Thyroid gland (tissue), 4 donors: ENCODE results near the gene INTS1. TPM values are rescaled to one million over a fixed set of nuclear protein-coding genes. Genes with fewer than 3 reads are reported as not detected.

Source experiments
- DNase-seq, 2 donors: peaks; one replicate each; pipeline ENCODE4 v3.0.0-alpha.2; 2019
- H3K27ac ChIP-seq, 3 donors: fragments of 200-600 bp; sonication (generic); 1 replicate in 2 of 3; 2 replicates in 1 of 3; pipeline ENCODE4 v1.5.1; 2016 to 2019; ENCODE audit warnings: mild to moderate bottlenecking in 1 of 3, moderate library complexity in 1 of 3
- H3K27me3 ChIP-seq: fragments of 200-600 bp; sonication (generic); one replicate; pipeline ENCODE4 v1.5.1; 2019
- H3K36me3 ChIP-seq, 2 donors: fragments of 200-600 bp; sonication (generic); one replicate each; pipeline ENCODE4 v1.5.1; 2016 to 2019
- H3K4me1 ChIP-seq, 2 donors: fragments of 200-600 bp; sonication (generic); one replicate each; pipeline ENCODE4 v1.5.1; 2017 to 2019
- H3K4me3 ChIP-seq, 3 donors: fragments of 200-600 bp; sonication (generic); replicated peaks in 1 of 3; 1 replicate in 2 of 3; 2 replicates in 1 of 3; pipeline ENCODE4 v1.5.1; 2016; ENCODE audit warnings: mild to moderate bottlenecking in 1 of 3
- H3K9me3 ChIP-seq: fragments of 200-600 bp; sonication (generic); one replicate; pipeline ENCODE4 v1.5.1; 2017
- POLR2A ChIP-seq, 2 donors: fragments of 450-650 bp; IDR thresholded peaks; one replicate each; pipeline ENCODE4 v1.6.1; 2017; ENCODE audit warnings: antibody characterized with exemption in 2 of 2, mild to moderate bottlenecking in 2 of 2, moderate library complexity in 1 of 2
- WGBS, 2 donors: methylation state at CpG; one replicate each; pipeline ENCODE4 v1.1.5; 2017; 5-methylcytosine and 5-hydroxymethylcytosine counted together
- intact Hi-C: fragments of 100-400 bp; cut with DNase I; formaldehyde crosslinking; loops from one replicate; pipeline ENCODE4 v1.15.1; 2023
- total RNA-seq, 4 donors: library from RNA; depleted of rRNA; stranded (reverse); fragments of >200 nt; gene quantifications; one replicate each; pipeline ENCODE4 v1.2.3, GENCODE V29; 2016
- TF ChIP-seq, protein P1 (sequence below), 6 experiments: fragments of 200-600 bp in 3 of 6; fragments of 450-650 bp in 3 of 6; sonication (generic) in 3 of 6; IDR thresholded peaks; one replicate each; pipeline ENCODE4 v1.5.1; 2016 to 2019; ENCODE audit warnings: antibody characterized with exemption in 6 of 6, mild to moderate bottlenecking in 2 of 6, inconsistent platforms in 1 of 6, moderate library complexity in 1 of 6

The INTS1 gene
- total RNA-seq, 4 donors from 2014 or later: 34.5 to 72.3 (median 65.5) TPM

DNA sequence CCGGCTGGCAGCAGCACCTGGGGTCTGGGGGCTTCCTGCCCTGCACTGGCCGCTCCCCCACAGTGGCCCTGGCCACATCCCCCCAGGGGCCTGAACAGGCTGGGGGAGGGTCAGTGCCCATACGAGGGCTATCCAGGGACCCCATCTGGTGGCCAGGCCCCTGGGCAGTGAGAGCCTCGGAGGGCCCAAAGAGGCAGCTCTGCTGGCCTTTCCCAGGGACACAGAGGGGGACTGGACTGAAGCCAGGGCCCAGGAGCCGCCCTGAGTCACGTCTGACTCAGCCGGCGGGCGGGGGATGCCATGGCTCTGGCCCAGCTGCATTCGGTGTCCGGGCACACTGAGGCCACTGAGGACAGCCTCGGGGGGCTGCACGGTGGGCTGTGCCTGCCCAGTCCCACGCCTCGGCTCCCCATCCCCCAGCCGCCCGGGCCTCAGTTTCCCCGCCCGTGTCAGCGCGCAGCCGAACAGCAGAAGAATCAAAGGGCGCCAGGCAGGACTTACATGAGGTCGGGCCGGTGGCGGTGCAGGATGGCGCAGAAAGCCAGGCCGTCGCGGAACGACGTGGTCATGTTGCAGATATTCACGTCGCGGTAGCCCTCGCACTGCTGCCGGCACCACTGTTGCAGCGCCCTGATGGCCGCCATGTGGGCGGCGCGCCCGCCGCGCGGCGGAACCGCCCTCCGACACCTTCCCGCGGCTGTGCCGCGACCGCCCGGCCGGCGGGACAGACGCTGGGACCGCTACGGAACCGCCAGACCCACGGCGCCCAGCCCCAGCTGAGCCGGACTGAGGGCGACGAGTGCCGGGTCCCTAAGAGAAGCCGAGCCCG lies 45.3 kb downstream of the INTS1 start, which contains the start of gene MICALL2:
Gene MICALL2, minus strand, starts transcription at position 788 of the 829 bp plus-strand sequence. Its CDS starts 144 bp downstream, at position 644.
- Histone ChIP-seq H3K27me3 (no peaks in the 10 kb centered on the region), H3K4me1 (peaks cover 24 to 62% of the 10 kb centered on the region in 2 donors), H3K27ac (peak within 1 kb of the TSS; percentile 66 to 80 (median 69)), H3K36me3 (no peaks in the 10 kb centered on the region), H3K4me3 (peak within 1 kb of the TSS; percentile 21 to 91 (median 75)), H3K9me3 (no peaks in the 10 kb centered on the region)
- WGBS, 2 donors: 0% methylated on average over 1 of the region's 69 CpGs; no CpG with 5 or more reads in 1 of the 2 donors
- DNase-seq: peak; percentile 81 to 84
- intact Hi-C loops: no loop called here
- TF ChIP-seq, protein P1, sequence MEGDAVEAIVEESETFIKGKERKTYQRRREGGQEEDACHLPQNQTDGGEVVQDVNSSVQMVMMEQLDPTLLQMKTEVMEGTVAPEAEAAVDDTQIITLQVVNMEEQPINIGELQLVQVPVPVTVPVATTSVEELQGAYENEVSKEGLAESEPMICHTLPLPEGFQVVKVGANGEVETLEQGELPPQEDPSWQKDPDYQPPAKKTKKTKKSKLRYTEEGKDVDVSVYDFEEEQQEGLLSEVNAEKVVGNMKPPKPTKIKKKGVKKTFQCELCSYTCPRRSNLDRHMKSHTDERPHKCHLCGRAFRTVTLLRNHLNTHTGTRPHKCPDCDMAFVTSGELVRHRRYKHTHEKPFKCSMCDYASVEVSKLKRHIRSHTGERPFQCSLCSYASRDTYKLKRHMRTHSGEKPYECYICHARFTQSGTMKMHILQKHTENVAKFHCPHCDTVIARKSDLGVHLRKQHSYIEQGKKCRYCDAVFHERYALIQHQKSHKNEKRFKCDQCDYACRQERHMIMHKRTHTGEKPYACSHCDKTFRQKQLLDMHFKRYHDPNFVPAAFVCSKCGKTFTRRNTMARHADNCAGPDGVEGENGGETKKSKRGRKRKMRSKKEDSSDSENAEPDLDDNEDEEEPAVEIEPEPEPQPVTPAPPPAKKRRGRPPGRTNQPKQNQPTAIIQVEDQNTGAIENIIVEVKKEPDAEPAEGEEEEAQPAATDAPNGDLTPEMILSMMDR (IDR thresholded peaks at IDR 0.05): no peak
- peak in 1 of 2 donors; percentile 84 for TF ChIP-seq POLR2A (IDR thresholded peaks at IDR 0.05)

DNA sequence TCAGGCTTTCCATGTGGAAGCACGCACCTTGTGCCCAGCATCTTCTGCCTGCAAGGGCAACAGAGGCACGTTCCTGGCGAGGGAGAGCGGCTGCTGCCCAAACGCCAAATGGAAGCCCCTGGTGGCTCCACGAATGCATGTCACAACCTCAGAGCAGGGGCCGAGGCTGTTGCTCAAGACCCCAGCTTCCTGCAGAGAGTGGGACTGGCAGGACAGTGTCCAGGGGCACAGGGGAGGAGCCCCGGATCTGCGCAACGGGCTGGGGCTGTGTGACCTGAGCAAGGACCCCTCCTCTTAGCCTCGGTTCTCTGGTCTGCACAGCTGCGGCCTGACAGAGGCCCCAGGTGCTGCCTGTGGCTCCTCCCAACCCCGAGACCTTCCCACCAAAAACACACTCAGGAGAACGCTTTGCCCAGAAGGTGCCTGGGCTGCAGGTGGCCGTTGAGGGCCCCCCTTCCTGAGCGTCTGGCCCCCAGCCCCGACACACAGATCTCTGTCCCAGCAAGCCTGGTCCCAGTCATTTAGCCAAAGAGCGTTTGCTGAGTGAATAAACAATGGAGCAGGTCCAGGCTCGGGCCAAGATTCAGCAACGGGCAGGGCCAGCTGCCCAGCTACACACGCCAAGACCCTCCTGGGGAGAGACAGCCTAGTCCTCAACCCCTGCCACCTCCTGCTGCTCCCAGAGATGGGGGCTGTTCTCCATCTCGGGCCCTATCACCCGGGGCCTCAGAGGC lies 46.1 kb downstream of the INTS1 start:
- 20 to 49% methylated on average over 2 to 10 of the region's 23 CpGs for WGBS, 2 donors
- Histone ChIP-seq H3K4me3 (peak overlapping the region in 2 of 3 donors; percentile 75 to 91), H3K27ac (peak overlapping the region; percentile 46 to 69 (median 66)), H3K36me3 (no peaks in the 10 kb centered on the region), H3K27me3 (no peaks in the 10 kb centered on the region), H3K4me1 (peaks cover 24 to 62% of the 10 kb centered on the region in 2 donors), H3K9me3 (no peaks in the 10 kb centered on the region)
- intact Hi-C loops: no loop called here
- no peak for TF ChIP-seq POLR2A (IDR thresholded peaks at IDR 0.05)
- TF ChIP-seq, protein P1 (IDR thresholded peaks at IDR 0.05): no peak
- no peak for DNase-seq

DNA sequence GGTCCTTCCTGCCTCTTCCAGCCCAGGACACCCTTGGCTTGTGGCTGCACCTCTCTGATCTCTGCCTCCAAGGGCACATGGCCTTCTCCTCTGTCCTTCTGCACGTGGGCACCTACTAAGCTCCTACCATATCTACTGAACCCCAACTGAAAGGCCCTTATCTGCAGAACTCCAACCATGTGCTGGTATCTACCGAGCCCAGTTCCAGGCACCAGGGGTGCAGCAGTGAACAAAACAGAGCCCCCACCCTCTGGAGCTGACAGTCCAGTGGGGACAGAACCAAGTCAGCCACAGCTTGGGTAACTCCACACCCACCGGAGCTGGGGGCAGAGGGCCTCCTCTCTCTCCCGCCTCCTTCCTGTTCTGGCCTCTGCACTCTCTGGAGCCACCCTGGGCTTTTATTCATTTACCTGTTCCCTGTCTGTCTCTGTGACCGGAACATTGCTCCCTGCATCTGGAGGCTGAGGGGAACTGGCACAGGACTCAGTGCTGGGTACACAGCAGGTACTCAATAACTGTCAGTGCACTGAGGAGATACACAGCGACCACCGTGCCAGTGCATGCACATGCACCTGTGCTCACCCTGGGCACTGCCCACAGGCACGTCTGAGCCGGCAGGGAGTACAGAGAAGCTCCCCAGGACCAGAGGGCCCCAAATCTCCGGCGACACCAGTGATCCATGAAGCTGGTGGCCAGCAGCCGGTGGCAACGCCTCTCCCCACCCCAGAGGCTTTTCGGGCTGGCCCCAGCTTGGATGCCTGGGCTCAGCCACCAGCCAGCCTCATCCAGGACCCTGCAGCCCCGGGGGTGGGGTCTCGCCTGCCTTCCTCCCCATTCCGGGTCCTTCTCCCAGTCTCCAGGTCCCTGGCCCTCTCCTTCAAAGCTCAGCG lies 46.9 kb downstream of the INTS1 start:
- Histone ChIP-seq H3K4me1 (peaks cover 24 to 62% of the 10 kb centered on the region in 2 donors), H3K27ac (no peak overlapping the region)
- no peak for TF ChIP-seq POLR2A (IDR thresholded peaks at IDR 0.05)
- TF ChIP-seq, protein P1 (IDR thresholded peaks at IDR 0.05): no peak

DNA sequence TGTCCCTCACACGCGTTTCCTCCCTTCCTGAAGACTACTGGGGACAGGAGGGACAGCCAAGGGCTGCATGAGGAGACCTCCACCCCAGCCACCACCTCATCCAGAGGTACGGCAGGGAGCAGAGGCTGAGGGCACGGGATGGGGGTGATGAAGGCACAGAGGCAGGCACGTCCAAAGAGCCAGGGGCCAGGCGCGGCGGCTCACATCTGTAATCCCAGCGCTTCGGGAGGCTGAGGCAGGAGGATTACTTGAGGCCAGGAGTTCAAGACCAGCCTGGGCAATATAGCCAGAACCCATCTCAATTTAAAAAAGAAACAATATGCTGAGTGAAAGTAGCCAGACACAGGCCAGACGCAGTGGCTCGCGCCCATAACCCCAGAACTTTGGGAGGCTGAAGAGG lies 48.2 kb downstream of the INTS1 start:
- DNase-seq: no peak
- H3K27me3 ChIP-seq: no peaks in the 10 kb centered on the region
- peak overlapping the region in 2 of 3 donors; percentile 71 to 80 for H3K27ac ChIP-seq
- no peak overlapping the region for H3K4me3 ChIP-seq
- 79 to 88% methylated on average over 12 of the region's 13 CpGs for WGBS, 2 donors
- intact Hi-C loops: no loop called here
- no peaks in the 10 kb centered on the region for H3K9me3 ChIP-seq
- H3K4me1 ChIP-seq: peaks cover 24 to 54% of the 10 kb centered on the region in 2 donors
- no peaks in the 10 kb centered on the region for H3K36me3 ChIP-seq
- TF ChIP-seq POLR2A (IDR thresholded peaks at IDR 0.05): no peak
- TF ChIP-seq, protein P1 (IDR thresholded peaks at IDR 0.05): no peak

More for the DNA sequence above, 46.9 kb downstream of the INTS1 start:
- Histone ChIP-seq H3K27me3 (no peaks in the 10 kb centered on the region), H3K4me3 (no peak overlapping the region), H3K9me3 (no peaks in the 10 kb centered on the region), H3K36me3 (no peaks in the 10 kb centered on the region)
- WGBS, 2 donors: 65 to 81% methylated on average over 10 to 15 of the region's 18 CpGs
- DNase-seq: no peak
- intact Hi-C loops: no loop called here
